SK-N-SH (cell line): ENCODE data around the gene NOTCH3. TPM values are rescaled to one million over a fixed set of nuclear protein-coding genes. Genes with fewer than 3 reads are reported as not detected.

ENCODE experiments used
- CTCF ChIA-PET: fragments of 300-600, 350-600 bp; formaldehyde crosslinking; extraction: SDS; loops from one replicate; lab custom pipeline; 2021; lab: Yijun Ruan, JAX
- POLR2A ChIA-PET: fragments of 350-600 bp; sonication (Branson Sonifier 250); formaldehyde crosslinking; extraction: SDS; loops from one replicate; lab custom pipeline; 2020; ENCODE audit warnings: antibody characterized with exemption, inconsistent platforms; lab: Yijun Ruan, JAX
- DNase-seq: peaks from one replicate; pipeline ENCODE4 v3.0.0; 2012
- H2AFZ ChIP-seq: fragments of 200-600 bp; sonication (generic); 2 replicates; pipeline ENCODE4 v1.8.1; 2016; ENCODE audit warnings: antibody characterized with exemption, mild to moderate bottlenecking, low read depth
- H3F3A ChIP-seq: fragments of 200-600 bp; sonication (generic); replicated peaks from 2 replicates; pipeline ENCODE3; 2016; ENCODE audit warnings: antibody characterized with exemption, mild to moderate bottlenecking; ENCODE audit not compliant: insufficient read depth
- H3K27ac ChIP-seq, 2 experiments: fragments of 200-500 bp in 1 of 2; fragments of 200-600 bp in 1 of 2; sonication (Bioruptor generic) in 1 of 2; sonication (generic), shearing (Covaris generic) in 1 of 2; 2 replicates each; pipeline versions ENCODE4 v1.5.1 to v1.6.1; 2014 to 2016; ENCODE audit warnings: low read depth in 2 of 2, inconsistent platforms in 1 of 2, low read length in 1 of 2, mild to moderate bottlenecking in 1 of 2, mixed read lengths in 1 of 2
- H3K27me3 ChIP-seq: fragments of 200-600 bp; sonication (generic), shearing (Covaris generic); 2 replicates; pipeline ENCODE4 v1.6.1; 2016; ENCODE audit warnings: mixed run types; ENCODE audit not compliant: insufficient read depth
- H3K36me3 ChIP-seq, 2 experiments: fragments of 200-500 bp in 1 of 2; fragments of 200-600 bp in 1 of 2; sonication (Bioruptor generic) in 1 of 2; sonication (generic) in 1 of 2; replicated peaks in 1 of 2; 2 replicates each; pipeline versions ENCODE3 to v1.5.1; 2014 to 2016; ENCODE audit warnings: low read length in 1 of 2, mild to moderate bottlenecking in 1 of 2; ENCODE audit not compliant: insufficient read depth in 2 of 2, control insufficient read depth in 1 of 2
- H3K4me1 ChIP-seq, 2 experiments: fragments of 200-500 bp in 1 of 2; fragments of 200-600 bp in 1 of 2; sonication (Bioruptor generic) in 1 of 2; sonication (generic), shearing (Covaris generic) in 1 of 2; 2 replicates each; pipeline versions ENCODE4 v1.5.1 to v1.6.1; 2014 to 2016; ENCODE audit warnings: low read depth in 1 of 2, low read length in 1 of 2, mixed run types in 1 of 2; ENCODE audit not compliant: insufficient read depth in 2 of 2, control insufficient read depth in 1 of 2
- H3K4me2 ChIP-seq: fragments of 200-600 bp; sonication (generic), shearing (Covaris generic); 2 replicates; pipeline ENCODE4 v1.6.1; 2017; ENCODE audit warnings: mixed run types
- H3K4me3 ChIP-seq, 2 experiments: fragments of 200-500 bp in 1 of 2; fragments of 200-600 bp in 1 of 2; sonication (Bioruptor generic) in 1 of 2; sonication (generic), shearing (Covaris generic) in 1 of 2; 2 replicates each; pipeline versions ENCODE4 v1.5.1 to v1.8.1; 2014 to 2016; ENCODE audit warnings: low read depth in 2 of 2, inconsistent platforms in 1 of 2, low read length in 1 of 2, mild to moderate bottlenecking in 1 of 2, mixed read lengths in 1 of 2, moderate library complexity in 1 of 2
- H3K79me2 ChIP-seq: fragments of 200-600 bp; sonication (generic); 2 replicates; pipeline ENCODE4 v1.8.1; 2017; ENCODE audit warnings: mild to moderate bottlenecking; ENCODE audit not compliant: insufficient read depth
- H3K9ac ChIP-seq: fragments of 200-600 bp; sonication (generic); 2 replicates; pipeline ENCODE4 v1.6.1; 2017; ENCODE audit warnings: mixed run types
- H3K9me2 ChIP-seq: fragments of 200-600 bp; sonication (generic); 2 replicates; pipeline ENCODE4 v1.6.1; 2017; ENCODE audit warnings: mixed run types
- H3K9me3 ChIP-seq: fragments of 200-600 bp; sonication (generic); 2 replicates; pipeline ENCODE4 v1.6.1; 2017; ENCODE audit warnings: mixed run types, mild to moderate bottlenecking, moderate library complexity
- H4K20me1 ChIP-seq: fragments of 200-600 bp; sonication (generic); 2 replicates; pipeline ENCODE4 v1.6.1; 2017; ENCODE audit warnings: mild to moderate bottlenecking, mixed run types; ENCODE audit not compliant: insufficient read depth
- EZH2phosphoT487 ChIP-seq: fragments of 200-600 bp; sonication (generic); IDR thresholded peaks from 2 replicates; pipeline ENCODE4 v1.6.1; 2017; ENCODE audit warnings: low read depth, mixed run types, mild to moderate bottlenecking, antibody characterized with exemption, moderate library complexity, borderline replicate concordance
- GATA2 ChIP-seq: sonication (generic); formaldehyde crosslinking; IDR thresholded peaks from 2 replicates; pipeline ENCODE4 v1.5.0; 2020; ENCODE audit warnings: mild to moderate bottlenecking, missing genetic modification reagents
- JUND ChIP-seq: IDR thresholded peaks from 2 replicates; pipeline ENCODE4 v1.4.0; 2012
- RAD21 ChIP-seq: IDR thresholded peaks from 2 replicates; pipeline ENCODE4 v1.6.1; 2012; ENCODE audit warnings: mild to moderate bottlenecking, low read length
- RFX5 ChIP-seq: IDR thresholded peaks from 2 replicates; pipeline ENCODE4 v1.6.1; 2012; ENCODE audit warnings: mild to moderate bottlenecking, improper control_type of control experiment, low read length
- RXRA ChIP-seq: IDR thresholded peaks from 2 replicates; pipeline ENCODE4 v1.4.0; 2012; ENCODE audit warnings: low read depth, mild to moderate bottlenecking, borderline replicate concordance
- SMC3 ChIP-seq: IDR thresholded peaks from 2 replicates; pipeline ENCODE4 v1.6.1; 2012; ENCODE audit warnings: low read depth, low read length, improper control_type of control experiment
- WGBS: methylation state at CpG from one replicate; pipeline ENCODE4 v1.1.6; 2017; ENCODE audit warnings: low lambda C conversion rate; 5-methylcytosine and 5-hydroxymethylcytosine counted together
- polyA plus RNA-seq, 3 experiments: library from polyadenylated mRNA; depleted of rRNA; stranded (reverse); fragments of >200 nt; gene quantifications; 2 replicates each; pipeline ENCODE4 v1.2.3, GENCODE V29; 2012
- TF ChIP-seq, protein P1 (sequence below): fragments of 150-350 bp; IDR thresholded peaks from 2 replicates; pipeline ENCODE4 v1.6.1; 2017; ENCODE audit warnings: antibody characterized with exemption, low read length, low read depth, borderline replicate concordance
- TF ChIP-seq, protein P2 (sequence below): fragments of 200-600 bp; sonication (generic); IDR thresholded peaks from 2 replicates; pipeline ENCODE4 v1.6.1; 2017; ENCODE audit warnings: antibody characterized with exemption, mild to moderate bottlenecking, moderate library complexity

NOTCH3 gene
- polyA plus RNA-seq, 1 of the 3 experiments (the other 2 are of a cell fraction) = 7.0 TPM

DNA sequence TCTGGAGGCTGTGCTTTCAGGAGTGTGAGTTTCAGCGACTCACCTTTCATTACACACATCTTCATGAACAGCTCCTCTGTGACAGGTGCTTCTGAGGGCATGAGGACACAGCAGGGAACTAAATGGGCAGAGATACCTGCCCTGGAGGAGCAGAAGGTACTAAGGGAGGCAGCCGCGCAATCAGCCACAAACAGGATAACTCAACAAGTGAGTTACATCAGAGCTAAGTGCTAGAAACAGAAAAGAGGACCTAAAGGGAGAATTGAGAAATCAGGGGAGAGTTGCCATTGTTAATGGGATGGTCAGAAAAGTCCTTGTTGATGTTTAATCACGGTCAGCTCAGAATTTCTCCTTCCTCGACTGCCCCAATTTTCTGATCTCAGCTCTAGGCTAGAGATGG lies 51.1 kb downstream of the NOTCH3 start:
- ChIA-PET CTCF (interaction anchor here (0.8 to 7.4 kb wide), 10 partner anchors 9 to 59 kb away, joined by 3 to 105 read pairs (median 4); no protein-coding TSS in a partner anchor), POLR2A (no interaction called here)
- WGBS = 29% methylated on average over 5 of the region's 5 CpGs
- H3F3A ChIP-seq = no peaks in the 10 kb centered on the region
- TF ChIP-seq RAD21 = no peak
- TF ChIP-seq, protein P1, sequence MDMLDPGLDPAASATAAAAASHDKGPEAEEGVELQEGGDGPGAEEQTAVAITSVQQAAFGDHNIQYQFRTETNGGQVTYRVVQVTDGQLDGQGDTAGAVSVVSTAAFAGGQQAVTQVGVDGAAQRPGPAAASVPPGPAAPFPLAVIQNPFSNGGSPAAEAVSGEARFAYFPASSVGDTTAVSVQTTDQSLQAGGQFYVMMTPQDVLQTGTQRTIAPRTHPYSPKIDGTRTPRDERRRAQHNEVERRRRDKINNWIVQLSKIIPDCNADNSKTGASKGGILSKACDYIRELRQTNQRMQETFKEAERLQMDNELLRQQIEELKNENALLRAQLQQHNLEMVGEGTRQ = no peak
- no peak overlapping the region for H3K4me2 ChIP-seq
- no peaks in the 10 kb centered on the region for H3K36me3 ChIP-seq
- no peaks in the 10 kb centered on the region for H4K20me1 ChIP-seq
- no peaks in the 10 kb centered on the region for H3K9me3 ChIP-seq
- no peak overlapping the region for H3K27ac ChIP-seq
- H3K4me1 ChIP-seq = no peaks in the 10 kb centered on the region
- peaks cover 26% of the 10 kb centered on the region; the same call in 1 of the 2 replicates for H3K27me3 ChIP-seq
- no peak overlapping the region for H3K9ac ChIP-seq
- H2AFZ ChIP-seq = no peak overlapping the region
- no peaks in the 10 kb centered on the region for H3K79me2 ChIP-seq
- DNase-seq = no peak
- no peaks in the 10 kb centered on the region for H3K9me2 ChIP-seq
- H3K4me3 ChIP-seq = no peak overlapping the region

DNA sequence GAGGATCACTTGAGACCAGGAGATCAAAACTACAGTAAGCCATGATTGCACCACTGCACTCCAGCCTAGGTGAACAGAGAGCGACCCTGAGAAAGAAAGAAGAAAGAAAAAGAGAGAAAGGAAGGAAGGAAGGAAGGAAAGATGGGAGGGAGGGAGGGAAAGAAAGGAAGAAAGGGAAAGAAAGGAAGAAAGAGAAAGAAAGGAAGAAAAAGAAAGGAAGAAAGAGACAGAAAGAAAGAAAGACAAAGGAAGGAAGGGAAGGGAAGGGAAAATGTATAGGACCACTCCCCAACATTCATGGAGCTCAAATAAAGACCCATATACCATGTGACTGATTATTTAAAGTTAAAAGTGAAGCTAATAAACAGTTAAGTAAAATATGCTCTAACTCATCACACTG lies 53.7 kb downstream of the NOTCH3 start:
- Histone ChIP-seq H2AFZ (no peak overlapping the region), H3K27ac (no peak overlapping the region), H3F3A (no peaks in the 10 kb centered on the region), H3K79me2 (no peaks in the 10 kb centered on the region), H3K4me1 (no peaks in the 10 kb centered on the region), H3K9me3 (no peaks in the 10 kb centered on the region), H3K4me2 (no peak overlapping the region), H3K36me3 (no peaks in the 10 kb centered on the region), H3K27me3 (peaks cover 20% of the 10 kb centered on the region; the same call in 1 of the 2 replicates), H3K4me3 (no peak overlapping the region), H3K9ac (no peak overlapping the region), H4K20me1 (no peaks in the 10 kb centered on the region), H3K9me2 (no peaks in the 10 kb centered on the region)
- TF ChIP-seq, protein P2, sequence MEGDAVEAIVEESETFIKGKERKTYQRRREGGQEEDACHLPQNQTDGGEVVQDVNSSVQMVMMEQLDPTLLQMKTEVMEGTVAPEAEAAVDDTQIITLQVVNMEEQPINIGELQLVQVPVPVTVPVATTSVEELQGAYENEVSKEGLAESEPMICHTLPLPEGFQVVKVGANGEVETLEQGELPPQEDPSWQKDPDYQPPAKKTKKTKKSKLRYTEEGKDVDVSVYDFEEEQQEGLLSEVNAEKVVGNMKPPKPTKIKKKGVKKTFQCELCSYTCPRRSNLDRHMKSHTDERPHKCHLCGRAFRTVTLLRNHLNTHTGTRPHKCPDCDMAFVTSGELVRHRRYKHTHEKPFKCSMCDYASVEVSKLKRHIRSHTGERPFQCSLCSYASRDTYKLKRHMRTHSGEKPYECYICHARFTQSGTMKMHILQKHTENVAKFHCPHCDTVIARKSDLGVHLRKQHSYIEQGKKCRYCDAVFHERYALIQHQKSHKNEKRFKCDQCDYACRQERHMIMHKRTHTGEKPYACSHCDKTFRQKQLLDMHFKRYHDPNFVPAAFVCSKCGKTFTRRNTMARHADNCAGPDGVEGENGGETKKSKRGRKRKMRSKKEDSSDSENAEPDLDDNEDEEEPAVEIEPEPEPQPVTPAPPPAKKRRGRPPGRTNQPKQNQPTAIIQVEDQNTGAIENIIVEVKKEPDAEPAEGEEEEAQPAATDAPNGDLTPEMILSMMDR = no peak
- TF ChIP-seq SMC3 (no peak), GATA2 (CRISPR knock-in tag) (no peak), RFX5 (no peak), EZH2phosphoT487 (no peak), RXRA (no peak), JUND (no peak)
- no peak for DNase-seq
- ChIA-PET CTCF (interaction anchor here (0.7 to 1.8 kb wide), 3 partner anchors 35 to 1568 kb away, joined by 3 to 11 read pairs (median 3); no protein-coding TSS in a partner anchor), POLR2A (no interaction called here)
- 4% methylated on average over 1 of the region's 1 CpG for WGBS
